OCI-M1 (cell line): ENCODE data around the gene LHFPL3.
"Not testable (repeated sequence)": the region's sequence is repeated elsewhere in the genome, so short reads cannot be mapped to it uniquely, and the experiment has no call there.

Source experiments
- DNase-seq: peaks from one replicate; lab custom pipeline; 2025; lab: John Stamatoyannopoulos, UW

The LHFPL3 gene

GRCh38 chr7:104482362-104483037 is 154.1 kb downstream of the LHFPL3 start:
- DNase-seq: no peak

DNA sequence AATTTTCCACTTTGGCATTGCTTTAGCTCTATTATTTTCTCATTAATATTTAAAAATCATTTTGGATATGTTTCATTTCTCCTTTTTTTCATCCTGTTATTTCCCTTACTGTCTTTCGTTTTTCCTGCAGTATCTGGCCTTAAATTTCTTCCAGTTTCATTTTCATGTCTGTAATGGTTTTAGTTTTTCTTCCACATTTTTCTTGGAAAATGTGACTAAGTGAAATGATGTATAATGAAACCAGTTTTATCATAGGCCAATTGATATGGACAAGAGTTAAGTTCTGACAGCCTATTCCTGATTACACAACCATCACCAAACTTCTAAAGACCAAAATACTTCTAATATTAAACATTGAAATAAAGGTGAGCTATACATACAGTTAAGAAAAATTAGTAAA is 158.5 kb downstream of the LHFPL3 start:
- peak; percentile 3 for DNase-seq

DNA sequence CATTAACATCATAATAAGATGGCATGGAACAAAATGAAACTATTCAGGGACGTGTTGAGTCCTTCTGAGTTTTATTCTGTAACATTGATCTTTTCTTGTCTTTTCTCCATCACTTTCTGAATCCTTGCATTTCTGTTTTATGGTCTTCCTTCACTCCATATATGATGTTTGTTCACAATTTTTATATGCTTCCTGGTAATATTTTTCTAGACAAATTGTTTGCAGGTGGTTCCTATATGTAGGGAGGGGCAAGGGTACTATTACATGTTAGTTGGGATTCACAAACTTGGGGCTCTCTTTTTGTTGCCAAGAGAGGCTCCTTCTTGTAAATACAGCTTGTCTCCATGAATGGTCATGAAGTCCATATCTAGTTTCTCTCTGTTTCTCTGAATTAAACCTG is 159.2 kb downstream of the LHFPL3 start:
- no peak for DNase-seq

- no peak for DNase-seq
Measured at GRCh38 chr7:104497379-104497967, 169.1 kb downstream of the LHFPL3 start.

DNA sequence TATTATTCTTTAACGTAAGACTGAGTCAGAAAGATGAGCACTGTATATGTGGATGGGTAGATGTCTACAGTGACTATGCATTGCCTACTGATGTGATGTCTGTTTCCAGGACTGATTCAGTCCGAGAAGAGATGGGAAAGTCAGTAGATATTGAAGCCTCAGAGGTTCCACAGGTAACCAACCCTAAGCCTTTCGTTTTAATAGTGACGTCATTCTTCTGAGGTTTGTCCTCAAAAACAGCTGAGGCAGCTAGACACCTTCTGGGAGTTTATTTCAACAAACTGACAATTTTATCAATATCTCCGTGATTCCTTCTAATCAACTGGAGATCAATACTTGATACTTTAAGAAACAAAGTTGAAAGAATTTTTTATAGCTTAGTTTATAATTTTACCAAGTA is 171.6 kb downstream of the LHFPL3 start:
- no peak for DNase-seq

- no peak for DNase-seq
Measured at GRCh38 chr7:104509874-104510273, 181.5 kb downstream of the LHFPL3 start.

DNA sequence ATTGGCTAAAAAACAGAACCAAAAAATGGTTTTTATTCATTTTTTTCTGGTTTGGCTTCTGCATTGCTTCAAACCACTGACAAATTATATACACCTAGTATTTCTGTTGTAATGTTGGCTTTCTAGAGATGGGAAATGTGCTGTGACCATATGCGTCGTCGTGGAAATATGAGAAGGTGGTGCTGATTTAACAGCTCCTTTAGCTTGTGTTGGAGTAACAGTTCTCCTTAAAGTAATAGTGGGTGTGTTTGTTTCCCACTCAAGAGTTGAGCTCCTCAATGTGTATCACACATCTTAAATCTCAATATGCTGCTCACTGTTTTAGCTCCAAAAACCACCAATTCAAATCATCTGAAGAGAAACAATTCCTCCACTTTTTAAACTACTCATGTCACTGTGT is 196.4 kb downstream of the LHFPL3 start:
- DNase-seq: no peak

DNA sequence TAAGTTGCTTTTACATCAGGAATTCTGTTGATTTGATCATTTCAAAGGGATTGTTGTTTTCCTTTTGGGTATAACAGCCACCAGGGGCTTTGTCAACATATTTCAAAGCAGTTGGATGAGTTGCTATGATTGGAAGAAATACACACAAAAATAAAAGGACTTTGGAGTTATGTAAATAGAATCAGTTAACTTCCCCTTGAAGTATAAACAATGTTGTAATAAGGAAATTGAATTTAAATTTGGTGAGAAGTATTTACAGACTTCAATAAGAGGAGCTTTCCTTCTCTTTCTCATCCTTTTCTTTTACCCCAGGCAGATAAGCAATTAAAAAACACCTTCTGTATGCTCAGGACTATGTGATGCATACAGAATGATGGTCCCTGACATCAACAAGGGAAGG is 199.7 kb downstream of the LHFPL3 start:
- no peak for DNase-seq

GRCh38 chr7:104529567-104529966 is 201.2 kb downstream of the LHFPL3 start:
- DNase-seq: no peak

GRCh38 chr7:104530251-104530650 is 201.8 kb downstream of the LHFPL3 start:
- DNase-seq: no peak

DNA sequence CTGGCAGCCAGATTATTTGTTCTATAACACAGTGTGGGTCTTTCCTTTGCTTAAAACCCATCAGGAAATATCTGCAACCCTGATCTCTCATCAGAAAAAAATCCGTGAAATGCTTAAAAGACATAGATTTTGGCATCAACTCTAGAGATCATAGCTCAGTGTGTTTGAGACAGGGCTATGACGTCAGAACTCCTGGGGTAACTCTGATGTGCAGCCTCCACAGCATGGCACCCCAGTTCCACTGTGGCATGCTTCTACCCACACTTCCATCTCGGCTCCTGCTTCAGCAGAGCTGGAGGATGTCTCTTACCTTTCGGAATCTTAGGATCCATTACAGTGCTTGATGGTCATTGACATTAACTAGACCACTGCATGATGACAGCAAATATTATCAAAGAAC is 205.7 kb downstream of the LHFPL3 start:
- no peak for DNase-seq

GRCh38 chr7:104535841-104536240 is 207.4 kb downstream of the LHFPL3 start:
- no peak for DNase-seq

GRCh38 chr7:104536956-104537355 is 208.6 kb downstream of the LHFPL3 start:
- DNase-seq: no peak

- DNase-seq: no peak
Measured at GRCh38 chr7:104538152-104538551, 209.7 kb downstream of the LHFPL3 start.

- DNase-seq: no peak
Measured at GRCh38 chr7:104541897-104542296, 213.5 kb downstream of the LHFPL3 start.

DNA sequence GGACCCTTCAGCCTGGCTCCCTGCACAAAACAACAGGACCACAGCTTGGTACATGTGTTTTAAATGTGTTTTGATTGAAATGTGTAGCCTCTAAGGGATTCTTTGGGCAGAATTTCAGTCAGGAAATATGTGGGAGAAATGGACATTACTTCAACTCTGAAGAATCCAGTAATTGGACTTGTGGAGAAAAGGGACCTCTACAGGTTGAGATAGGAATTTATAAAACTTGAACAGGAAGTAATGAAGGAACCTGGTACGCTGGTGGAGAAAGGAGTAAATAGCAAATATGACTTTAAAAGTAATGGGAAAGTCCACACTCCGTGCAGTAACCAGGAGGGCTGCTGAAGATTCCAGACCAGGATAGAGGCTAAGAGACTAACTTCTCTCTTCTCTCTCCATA is 220.5 kb downstream of the LHFPL3 start:
- DNase-seq: peak; percentile 1

DNA sequence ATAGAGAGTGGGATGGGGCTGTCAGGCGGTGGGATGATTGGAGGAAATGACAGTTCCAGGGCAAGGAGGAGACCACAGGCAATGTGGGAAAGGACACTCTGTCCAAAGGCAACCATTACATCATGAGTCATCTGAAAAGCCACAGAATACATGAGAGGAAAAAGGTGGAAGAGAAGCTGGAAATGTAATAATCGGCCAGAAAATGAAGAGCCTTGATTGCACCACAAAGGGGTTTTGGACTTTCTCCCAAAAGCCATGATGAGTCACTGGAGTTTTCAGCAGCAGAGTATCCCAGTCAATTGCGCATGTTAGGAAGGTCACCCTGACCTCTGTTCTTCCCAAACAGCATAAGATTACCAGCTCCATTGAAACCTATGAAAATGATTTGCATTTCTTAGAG is 222.0 kb downstream of the LHFPL3 start:
- DNase-seq: no peak

DNA sequence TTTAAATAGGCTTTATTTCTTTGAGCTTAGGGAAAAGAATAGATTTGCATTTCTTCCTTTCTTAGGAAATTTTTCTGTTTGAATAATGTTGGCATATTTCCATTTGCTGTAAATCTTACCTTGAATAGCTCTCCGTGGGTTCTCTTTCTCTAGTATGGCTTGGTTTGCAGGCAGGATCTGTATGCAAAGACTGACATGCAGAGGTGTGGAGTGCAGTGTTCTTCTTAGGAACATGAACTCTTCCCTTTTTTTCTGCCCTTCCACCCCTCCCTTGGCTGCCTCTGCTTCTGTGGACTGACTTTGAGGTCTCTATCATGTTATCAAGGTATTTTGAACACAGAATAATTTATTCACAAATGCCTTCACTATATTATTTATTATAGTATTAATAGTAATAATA is 222.8 kb downstream of the LHFPL3 start:
- no peak for DNase-seq

DNA sequence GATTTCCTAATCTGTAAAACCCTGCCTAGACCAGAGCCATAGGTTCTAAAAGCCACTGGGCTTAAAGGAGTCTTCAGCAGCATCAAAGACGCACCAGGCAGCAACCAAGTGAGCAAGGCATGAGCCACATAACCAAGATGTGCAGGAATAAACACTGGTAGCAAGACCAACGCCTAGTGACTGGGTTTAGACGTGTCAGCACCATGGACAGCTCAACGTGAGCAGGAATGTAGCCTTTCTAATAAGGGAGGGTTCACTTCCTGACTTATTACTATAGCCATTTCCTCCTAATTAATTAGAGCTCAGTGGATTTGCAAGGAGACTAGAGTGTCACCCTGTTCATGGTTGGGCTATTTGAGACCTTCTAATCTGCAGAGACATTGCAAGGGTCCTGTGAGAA is 223.7 kb downstream of the LHFPL3 start:
- peak; percentile 33 for DNase-seq

GRCh38 chr7:104553074-104553473 is 224.7 kb downstream of the LHFPL3 start:
- no peak for DNase-seq

DNA sequence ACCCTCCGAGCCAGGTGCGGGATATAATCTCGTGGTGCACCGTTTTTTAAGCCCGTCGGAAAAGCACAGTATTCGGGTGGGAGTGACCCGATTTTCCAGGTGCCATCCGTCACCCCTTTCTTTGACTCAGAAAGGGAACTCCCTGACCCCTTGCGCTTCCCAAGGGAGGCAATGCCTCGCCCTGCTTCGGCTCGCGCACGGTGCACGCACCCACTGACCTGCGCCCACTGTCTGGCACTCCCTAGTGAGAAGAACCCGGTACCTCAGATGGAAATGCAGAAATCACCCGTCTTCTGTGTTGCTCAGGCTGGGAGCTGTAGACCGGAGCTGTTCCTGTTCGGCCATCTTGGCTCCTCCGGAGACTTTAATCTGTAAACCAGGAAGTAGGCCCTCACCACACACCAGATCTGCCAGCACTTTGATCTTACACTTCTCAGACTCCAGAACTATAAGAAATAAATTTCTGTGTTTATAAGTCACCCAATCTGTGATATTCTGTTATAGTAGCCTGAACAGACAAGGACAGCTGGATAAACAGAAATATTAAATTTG is 235.0 kb downstream of the LHFPL3 start:
- not testable (repeated sequence) for DNase-seq

- DNase-seq: no peak
Measured at GRCh38 chr7:104569751-104570150, 241.3 kb downstream of the LHFPL3 start.

DNA sequence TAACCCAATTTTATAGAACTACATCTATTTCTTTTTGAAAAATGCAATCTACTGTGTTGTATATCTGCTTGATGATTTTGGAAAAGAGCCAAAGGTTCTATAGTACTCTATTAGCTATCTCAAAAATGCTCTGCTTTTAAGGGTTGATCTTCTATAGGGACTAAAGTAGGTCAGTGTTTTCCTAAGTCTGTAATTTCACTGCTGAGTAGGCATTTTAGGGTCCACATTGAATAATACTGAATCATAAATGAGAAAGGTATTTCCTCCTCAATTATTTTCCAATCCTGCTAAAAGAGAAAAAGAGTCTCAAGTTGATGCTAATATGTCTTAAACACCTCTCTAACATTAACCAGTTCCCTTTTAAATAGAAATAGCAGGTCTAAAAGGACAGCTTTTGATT is 244.2 kb downstream of the LHFPL3 start:
- no peak for DNase-seq

DNA sequence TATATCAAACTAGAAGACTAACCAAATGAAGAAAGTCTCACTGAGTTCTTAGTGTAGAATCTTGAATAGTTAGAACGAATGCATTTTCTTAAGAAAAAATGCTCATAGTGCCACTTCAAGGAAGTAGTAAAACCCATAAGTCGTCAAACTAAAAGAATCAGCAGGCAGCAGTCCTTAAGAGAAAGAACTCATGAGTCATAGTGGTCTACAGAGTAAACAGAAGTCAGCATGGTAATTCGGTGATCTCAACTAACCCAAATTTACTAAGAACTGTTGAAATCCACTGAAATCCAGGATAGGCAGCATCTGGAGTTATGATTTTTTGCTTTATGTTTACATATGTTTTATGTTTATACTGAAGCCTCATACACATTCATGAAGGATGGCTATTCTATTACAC is 256.2 kb downstream of the LHFPL3 start:
- peak; percentile 18 for DNase-seq
